Mesenchymal stem cell (in vitro differentiated cells and primary cell): Measurements from ENCODE around the gene SORT1.
"Not testable (repeated sequence)": the region's sequence is repeated elsewhere in the genome, so short reads cannot be mapped to it uniquely, and the experiment has no call there.

Source experiments
- DNase-seq: peaks from one replicate; pipeline ENCODE4 v3.0.0-alpha.2; 2013
- H2AFZ ChIP-seq: one replicate; pipeline ENCODE4 v1.6.1; 2013; ENCODE audit warnings: low read depth, mild to moderate bottlenecking, control low read depth, inconsistent platforms, low read length, moderate library complexity
- H2AK5ac ChIP-seq: 2 replicates; pipeline ENCODE4 v1.6.1; 2013; ENCODE audit warnings: low read length, moderate library complexity, mild to moderate bottlenecking, inconsistent platforms; ENCODE audit not compliant: severe bottlenecking
- H2BK120ac ChIP-seq: one replicate; pipeline ENCODE4 v1.6.1; 2013; ENCODE audit warnings: low read depth, mild to moderate bottlenecking, inconsistent platforms, low read length, moderate library complexity
- H2BK12ac ChIP-seq, 2 experiments: one replicate each; pipeline ENCODE4 v1.6.1; 2013; ENCODE audit warnings: inconsistent platforms in 2 of 2, low read length in 2 of 2, mild to moderate bottlenecking in 2 of 2, moderate library complexity in 2 of 2, control low read depth in 1 of 2
- H2BK15ac ChIP-seq: one replicate; pipeline ENCODE4 v1.6.1; 2013; ENCODE audit warnings: mild to moderate bottlenecking, low read depth, inconsistent platforms; ENCODE audit not compliant: poor library complexity, severe bottlenecking
- H2BK5ac ChIP-seq: 2 replicates; pipeline ENCODE4 v1.6.1; 2013; ENCODE audit warnings: low read depth, mild to moderate bottlenecking, low read length, control low read depth, inconsistent platforms; ENCODE audit not compliant: poor library complexity, severe bottlenecking
- H3K14ac ChIP-seq, 2 experiments: one replicate each; pipeline ENCODE4 v1.6.1; 2013; ENCODE audit warnings: inconsistent platforms in 2 of 2, low read length in 2 of 2, control low read depth in 1 of 2, mild to moderate bottlenecking in 1 of 2, moderate library complexity in 1 of 2
- H3K18ac ChIP-seq, 2 experiments: one replicate each; pipeline ENCODE4 v1.6.1; 2013; ENCODE audit warnings: inconsistent platforms in 2 of 2, low read length in 2 of 2, control low read depth in 1 of 2, low read depth in 1 of 2, mild to moderate bottlenecking in 1 of 2
- H3K23ac ChIP-seq, 2 experiments: one replicate each; pipeline ENCODE4 v1.6.1; 2013; ENCODE audit warnings: inconsistent platforms in 2 of 2, low read length in 2 of 2, mild to moderate bottlenecking in 2 of 2, moderate library complexity in 2 of 2, control low read depth in 1 of 2
- H3K27ac ChIP-seq: 2 replicates; pipeline ENCODE4 v1.5.1; 2013; ENCODE audit warnings: mild to moderate bottlenecking, moderate library complexity, low read length, control low read depth, inconsistent platforms; ENCODE audit not compliant: poor library complexity, severe bottlenecking
- H3K27me3 ChIP-seq, 2 experiments: 2 replicates each; pipeline versions ENCODE4 v1.6.1 to v1.7.0; 2013; ENCODE audit warnings: low read length in 2 of 2, mild to moderate bottlenecking in 2 of 2, moderate library complexity in 2 of 2, control low read depth in 1 of 2, inconsistent platforms in 1 of 2; ENCODE audit not compliant: control insufficient read depth in 1 of 2, insufficient read depth in 1 of 2
- H3K36me3 ChIP-seq, 2 experiments: 2 replicates each; pipeline versions ENCODE4 v1.6.1 to v1.7.0; 2013; ENCODE audit warnings: low read length in 2 of 2, control low read depth in 1 of 2, inconsistent platforms in 1 of 2, low read depth in 1 of 2, mild to moderate bottlenecking in 1 of 2; ENCODE audit not compliant: insufficient read depth in 2 of 2, control insufficient read depth in 1 of 2
- H3K4ac ChIP-seq, 2 experiments: one replicate each; pipeline ENCODE4 v1.6.1; 2013; ENCODE audit warnings: inconsistent platforms in 2 of 2, low read length in 2 of 2, mild to moderate bottlenecking in 2 of 2, moderate library complexity in 2 of 2, control low read depth in 1 of 2, low read depth in 1 of 2
- H3K4me1 ChIP-seq: 2 replicates; pipeline ENCODE4 v1.6.1; 2013; ENCODE audit warnings: low read depth, low read length, control low read depth; ENCODE audit not compliant: control insufficient read depth, insufficient read depth
- H3K4me2 ChIP-seq: 2 replicates; pipeline ENCODE4 v1.6.1; 2013; ENCODE audit warnings: low read length, mild to moderate bottlenecking, inconsistent platforms; ENCODE audit not compliant: poor library complexity, severe bottlenecking
- H3K4me3 ChIP-seq, 2 experiments: 2 replicates each; pipeline versions ENCODE4 v1.5.1 to v1.7.0; 2013; ENCODE audit warnings: low read length in 2 of 2, mild to moderate bottlenecking in 2 of 2, control low read depth in 1 of 2, low read depth in 1 of 2; ENCODE audit not compliant: insufficient read depth in 1 of 2
- H3K79me1 ChIP-seq: replicated peaks from 2 replicates; pipeline ENCODE4 v1.6.1; 2013; ENCODE audit warnings: mild to moderate bottlenecking, control low read depth, low read length, inconsistent platforms; ENCODE audit not compliant: poor library complexity, severe bottlenecking
- H3K9ac ChIP-seq: 2 replicates; pipeline ENCODE4 v1.7.0; 2013; ENCODE audit warnings: mild to moderate bottlenecking, low read length, moderate library complexity
- H3K9me3 ChIP-seq: 2 replicates; pipeline ENCODE4 v1.7.0; 2013; ENCODE audit warnings: mild to moderate bottlenecking, low read length; ENCODE audit not compliant: control insufficient read depth
- H4K8ac ChIP-seq: one replicate; pipeline ENCODE4 v1.6.1; 2013; ENCODE audit warnings: inconsistent platforms, mild to moderate bottlenecking, low read length, moderate library complexity
- H4K91ac ChIP-seq: one replicate; pipeline ENCODE4 v1.6.1; 2013; ENCODE audit warnings: mild to moderate bottlenecking, low read length, inconsistent platforms
- WGBS: methylation state at CpG from one replicate; pipeline ENCODE4 v1.1.7; 2013; ENCODE audit warnings: mixed read lengths; 5-methylcytosine and 5-hydroxymethylcytosine counted together

The SORT1 gene

GRCh38 chr1:109306832-109307273 is 90.9 kb downstream of the SORT1 start, which contains the start of gene MYBPHL:
Gene MYBPHL (minus strand): TSS chr1:109307011. CDS start chr1:109306991, 20 bp downstream.
- Histone ChIP-seq H3K14ac (peak within 1 kb of the TSS in 1 of 2 experiments; percentile 49), H2BK120ac (no peak within 1 kb of the TSS), H3K27me3 (peaks cover 0 to 21% of the 10 kb centered on the region in 2 experiments), H2BK12ac (no peak within 1 kb of the TSS), H2BK5ac (no peak within 1 kb of the TSS), H3K36me3 (peaks cover 0 to 7% of the 10 kb centered on the region in 2 experiments), H4K91ac (peak within 1 kb of the TSS; percentile 45), H3K9ac (no peak within 1 kb of the TSS), H3K9me3 (no peaks in the 10 kb centered on the region), H3K23ac (no peak within 1 kb of the TSS), H3K4me3 (no peak within 1 kb of the TSS), H2AFZ (no peak within 1 kb of the TSS), H3K4ac (no peak within 1 kb of the TSS), H3K18ac (peak within 1 kb of the TSS; percentile 16 to 39), H3K4me1 (peaks cover 2% of the 10 kb centered on the region), H3K4me2 (no peak within 1 kb of the TSS), H4K8ac (no peak within 1 kb of the TSS), H2AK5ac (no peak within 1 kb of the TSS), H3K79me1 (no peaks in the 10 kb centered on the region), H3K27ac (no peak within 1 kb of the TSS), H2BK15ac (no peak within 1 kb of the TSS)
- 91% methylated on average over 6 of the region's 7 CpGs for WGBS
- no peak for DNase-seq

GRCh38 chr1:109305991-109306390 is 91.7 kb downstream of the SORT1 start:
- not testable (repeated sequence) for H3K4me1 ChIP-seq, H2BK120ac ChIP-seq, H2AK5ac ChIP-seq, H2AFZ ChIP-seq, H2BK15ac ChIP-seq, H3K23ac ChIP-seq, H3K18ac ChIP-seq, H3K9me3 ChIP-seq, H4K91ac ChIP-seq, H3K79me1 ChIP-seq, H3K4ac ChIP-seq, H3K9ac ChIP-seq, H2BK12ac ChIP-seq, H3K27ac ChIP-seq, DNase-seq, H4K8ac ChIP-seq, H2BK5ac ChIP-seq, H3K36me3 ChIP-seq, H3K4me3 ChIP-seq, H3K4me2 ChIP-seq
- peak overlapping the region in 1 of 2 experiments; percentile 49 for H3K14ac ChIP-seq
- 39% methylated on average over 9 of the region's 10 CpGs for WGBS
- H3K27me3 ChIP-seq: peaks cover 0 to 21% of the 10 kb centered on the region in 2 experiments

- no peak overlapping the region for H4K91ac ChIP-seq
- no peak overlapping the region for H3K14ac ChIP-seq
- H3K9ac ChIP-seq: no peak overlapping the region
- 80% methylated on average over 8 of the region's 8 CpGs for WGBS
- H4K8ac ChIP-seq: no peak overlapping the region
- no peak overlapping the region for H2AK5ac ChIP-seq
- DNase-seq: no peak
- no peak overlapping the region for H3K18ac ChIP-seq
- H2BK15ac ChIP-seq: no peak overlapping the region
- H3K27ac ChIP-seq: no peak overlapping the region
- H3K27me3 ChIP-seq: peaks cover 0 to 21% of the 10 kb centered on the region in 2 experiments
- H2BK5ac ChIP-seq: no peak overlapping the region
- H2BK12ac ChIP-seq: no peak overlapping the region
- H3K79me1 ChIP-seq: no peaks in the 10 kb centered on the region
- H3K4me3 ChIP-seq: no peak overlapping the region
- no peak overlapping the region for H2BK120ac ChIP-seq
- H3K4me1 ChIP-seq: peaks cover 8% of the 10 kb centered on the region
- no peaks in the 10 kb centered on the region for H3K9me3 ChIP-seq
- H3K4ac ChIP-seq: no peak overlapping the region
- H3K23ac ChIP-seq: no peak overlapping the region
- H3K36me3 ChIP-seq: peaks cover 0 to 7% of the 10 kb centered on the region in 2 experiments
- no peak overlapping the region for H3K4me2 ChIP-seq
- no peak overlapping the region for H2AFZ ChIP-seq
These were observed 93.3 kb downstream of the SORT1 start for GRCh38 chr1:109304226-109304920.

GRCh38 chr1:109301874-109302273 is 95.8 kb downstream of the SORT1 start:
- Histone ChIP-seq H2AFZ (no peak overlapping the region), H3K14ac (peak overlapping the region in 1 of 2 experiments; percentile 18), H2BK15ac (no peak overlapping the region), H3K4ac (no peak overlapping the region), H3K27ac (no peak overlapping the region), H2BK120ac (no peak overlapping the region), H2AK5ac (no peak overlapping the region), H3K9me3 (no peaks in the 10 kb centered on the region), H3K36me3 (peaks cover 0 to 2% of the 10 kb centered on the region in 2 experiments), H2BK12ac (peak overlapping the region in 1 of 2 experiments; percentile 3), H3K4me1 (peaks cover 14% of the 10 kb centered on the region), H4K91ac (no peak overlapping the region), H3K9ac (no peak overlapping the region), H4K8ac (no peak overlapping the region), H3K23ac (no peak overlapping the region), H3K4me2 (no peak overlapping the region), H3K27me3 (peaks cover 0 to 17% of the 10 kb centered on the region in 2 experiments), H3K18ac (peak overlapping the region in 1 of 2 experiments; percentile 28), H3K4me3 (no peak overlapping the region), H3K79me1 (no peaks in the 10 kb centered on the region), H2BK5ac (no peak overlapping the region)
- WGBS: 91% methylated on average over 5 of the region's 5 CpGs
- DNase-seq: no peak
